ENCODE data around the gene CDK6. TPM values are rescaled to one million over a fixed set of nuclear protein-coding genes. Genes with fewer than 3 reads are reported as not detected.

The CDK6 gene
- total and polyA plus RNA-seq, 10 of the 15 experiments (the other 5 are each of a cell fraction or from before 2014, with no cell fraction given) = 8.0 to 118 (median 45.8) TPM

- H3K4me2 ChIP-seq (ENCODE audit: control insufficient read depth, insufficient read depth) = no peak overlapping the region
- intact Hi-C loops (cut with micrococcal nuclease; ENCODE audit: unreplicated experiment) = no loop called here
- H3K4me3 ChIP-seq = no peak overlapping the region
- FAIRE-seq (no peak), ATAC-seq (no peak), DNase-seq (ENCODE audit: low read depth, low spot score) (no peak)
- no peak overlapping the region for H2AFZ ChIP-seq (ENCODE audit: control insufficient read depth, low read depth, low read length)
- POLR2A ChIA-PET = no interaction called here
- H3K36me3 ChIP-seq (ENCODE audit: control insufficient read depth in 2 of 2, insufficient read depth in 2 of 2, low read length in 1 of 2) = peaks cover 0 to 1% of the 10 kb centered on the region in 2 experiments; a peak in 2 of 4 replicates
- H3K4me1 ChIP-seq (ENCODE audit: control insufficient read depth, insufficient read depth, low read length) = peaks cover 14% of the 10 kb centered on the region
- H4K20me1 ChIP-seq (ENCODE audit: control insufficient read depth, insufficient read depth) = no peaks in the 10 kb centered on the region
- H3K79me2 ChIP-seq (ENCODE audit: control insufficient read depth, insufficient read depth, low read length) = peaks cover 12% of the 10 kb centered on the region
- H3K27me3 ChIP-seq (replicated peaks in 1 of 2; ENCODE audit: control insufficient read depth in 2 of 2, insufficient read depth in 2 of 2, low read length in 1 of 2) = no peaks in the 10 kb centered on the region
- WGBS (ENCODE audit: insufficient coverage, insufficient replicate concordance, low lambda C conversion rate, missing lambda C conversion rate) = 98% methylated on average over 3 of the region's 3 CpGs
- TF ChIP-seq KDM1A (IDR thresholded peaks at IDR 0.05; ENCODE audit: borderline replicate concordance) (no peak), FOXM1 (IDR thresholded peaks at IDR 0.05; ENCODE audit: low read depth, low read length) (no peak), KLF5 (IDR thresholded peaks at IDR 0.05; ENCODE audit: partially characterized antibody) (no peak), BCL11A (IDR thresholded peaks at IDR 0.05; ENCODE audit: low read depth, low read length) (no peak), HSF1 (IDR thresholded peaks at IDR 0.05; ENCODE audit: low read depth, low read length) (no peak), RBBP5 (conservative IDR thresholded peaks at IDR 0.05) (no peak), BCL3 (IDR thresholded peaks at IDR 0.05; ENCODE audit: borderline replicate concordance, insufficient read depth, low read depth, low read length, poor library complexity, severe bottlenecking) (no peak), EED (IDR thresholded peaks at IDR 0.05; ENCODE audit: low read depth) (no peak), MTA2 (IDR thresholded peaks at IDR 0.05; ENCODE audit: low read depth) (no peak), SMC3 (IDR thresholded peaks at IDR 0.05; ENCODE audit: borderline replicate concordance, low read length) (no peak), BRCA1 (IDR thresholded peaks at IDR 0.05; ENCODE audit: low read depth, low read length) (no peak), ZNF207 (IDR thresholded peaks at IDR 0.05; ENCODE audit: borderline replicate concordance) (no peak), BMI1 (IDR thresholded peaks at IDR 0.05; ENCODE audit: borderline replicate concordance) (no peak), MAX (IDR thresholded peaks at IDR 0.05; ENCODE audit: low read depth, low read length) (no peak), PML (IDR thresholded peaks at IDR 0.05; ENCODE audit: low read length) (no peak), YBX1 (IDR thresholded peaks at IDR 0.05) (no peak), SRF (IDR thresholded peaks at IDR 0.05; ENCODE audit: low read depth in 2 of 2, low read length in 2 of 2) (no peak), SREBF2 (IDR thresholded peaks at IDR 0.05; ENCODE audit: low read length) (no peak), ELK1 (IDR thresholded peaks at IDR 0.05; ENCODE audit: low read depth, low read length) (no peak), USF2 (IDR thresholded peaks at IDR 0.05; ENCODE audit: borderline replicate concordance, low read depth, low read length) (no peak)
- H3K9me3 ChIP-seq (replicated peaks; ENCODE audit: control insufficient read depth, insufficient read depth, low read length) = no peaks in the 10 kb centered on the region
- no TSS peak for BruUV-seq (replicated peaks)
- no peak overlapping the region for H3K27ac ChIP-seq (ENCODE audit: control insufficient read depth, insufficient read depth)
- in situ Hi-C loops (cut with MboI) = no loop called here
- CTCF ChIA-PET = interaction anchor here (1.2 kb wide), 1 partner anchor 118 kb away, joined by 3 read pairs; no protein-coding TSS in a partner anchor
- SMC1A ChIA-PET (ENCODE audit: uncharacterized antibody, unreplicated experiment) = interaction anchor here (0.6 to 1.7 kb wide), 7 partner anchors 9 to 118 kb away, joined by 3 to 6 read pairs (median 3); no protein-coding TSS in a partner anchor
- RAD21 ChIA-PET (ENCODE audit: unreplicated experiment) = interaction anchor here (0.7 kb wide), 1 partner anchor 81 kb away, joined by 3 read pairs; no protein-coding TSS in a partner anchor
- H3K9ac ChIP-seq (ENCODE audit: control insufficient read depth, insufficient read depth, low read length) = no peak overlapping the region
Measured at GRCh38 chr7:92714767-92715166, 121.6 kb downstream of the CDK6 start.

Data from GM12878 (cell line).